HUES48 (cell line): ENCODE measurements around the gene SOX6.

Experiments used
- H3K27ac ChIP-seq: one replicate; pipeline ENCODE4 v1.7.0; 2013; ENCODE audit warnings: low read depth, low read length, inconsistent platforms
- H3K27me3 ChIP-seq: 2 replicates; pipeline ENCODE4 v1.6.1; 2013; ENCODE audit warnings: mild to moderate bottlenecking, low read length; ENCODE audit not compliant: control insufficient read depth, insufficient read depth
- H3K36me3 ChIP-seq: 2 replicates; pipeline ENCODE4 v1.6.1; 2013; ENCODE audit warnings: low read length; ENCODE audit not compliant: control insufficient read depth, insufficient read depth
- H3K4me1 ChIP-seq: 2 replicates; pipeline ENCODE4 v1.6.1; 2013; ENCODE audit warnings: mild to moderate bottlenecking, low read length; ENCODE audit not compliant: control insufficient read depth, insufficient read depth
- H3K4me3 ChIP-seq: 2 replicates; pipeline ENCODE4 v1.5.1; 2013; ENCODE audit warnings: mild to moderate bottlenecking, low read depth, low read length
- H3K9ac ChIP-seq: 2 replicates; pipeline ENCODE4 v1.6.1; 2013; ENCODE audit warnings: mild to moderate bottlenecking, low read depth, low read length, moderate library complexity
- H3K9me3 ChIP-seq: 2 replicates; pipeline ENCODE4 v1.6.1; 2013; ENCODE audit warnings: low read length; ENCODE audit not compliant: control insufficient read depth, insufficient read depth

SOX6 gene

GRCh38 chr11:16293204-16293681 lies 63.1 kb downstream of the SOX6 start:
- Histone ChIP-seq H3K9ac (no peak overlapping the region), H3K4me1 (no peaks in the 10 kb centered on the region), H3K9me3 (no peaks in the 10 kb centered on the region), H3K27ac (no peak overlapping the region), H3K27me3 (no peaks in the 10 kb centered on the region), H3K4me3 (no peak overlapping the region), H3K36me3 (no peaks in the 10 kb centered on the region)

DNA sequence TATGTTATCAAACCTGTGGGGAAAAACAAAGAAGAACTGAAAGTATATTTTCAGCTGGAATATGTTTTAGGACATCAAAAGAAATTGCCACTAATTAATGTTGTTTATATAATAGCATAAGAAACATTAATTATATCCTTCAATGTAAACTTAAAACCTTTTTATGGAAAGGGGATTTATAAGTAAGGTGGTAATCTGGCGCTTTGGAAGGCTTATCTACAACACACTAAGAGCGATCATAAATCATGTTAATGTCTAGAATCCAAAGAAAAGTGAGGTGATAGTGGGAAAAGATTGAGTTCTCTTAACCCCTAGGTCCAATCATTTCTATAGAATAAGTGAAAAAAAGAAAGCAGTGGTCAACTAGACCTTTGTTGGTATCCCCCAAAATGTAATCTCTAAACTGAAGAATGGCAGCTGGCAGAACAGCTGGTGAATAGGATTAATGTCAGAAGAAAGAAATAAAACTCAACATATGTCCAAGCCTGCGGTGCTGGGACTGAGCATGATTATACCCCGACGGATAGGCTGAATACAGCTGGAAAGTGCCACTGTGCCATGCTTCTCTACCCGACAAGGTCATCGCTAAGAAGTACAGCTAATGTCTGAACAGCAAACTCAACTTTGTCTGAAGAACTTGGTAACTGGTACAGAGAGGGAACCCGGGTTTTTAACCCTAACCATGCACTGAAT lies 64.0 kb downstream of the SOX6 start:
- Histone ChIP-seq H3K36me3 (no peaks in the 10 kb centered on the region), H3K4me1 (peaks cover 9% of the 10 kb centered on the region), H3K9me3 (no peaks in the 10 kb centered on the region), H3K27ac (no peak overlapping the region), H3K27me3 (no peaks in the 10 kb centered on the region), H3K4me3 (no peak overlapping the region), H3K9ac (no peak overlapping the region)

- H3K36me3 ChIP-seq = no peaks in the 10 kb centered on the region
- H3K4me3 ChIP-seq = no peak overlapping the region
- H3K9me3 ChIP-seq = no peaks in the 10 kb centered on the region
- no peak overlapping the region for H3K27ac ChIP-seq
- H3K4me1 ChIP-seq = peaks cover 11% of the 10 kb centered on the region
- H3K9ac ChIP-seq = no peak overlapping the region
- H3K27me3 ChIP-seq = no peaks in the 10 kb centered on the region
These were observed 64.6 kb downstream of the SOX6 start for GRCh38 chr11:16291729-16292128.

DNA sequence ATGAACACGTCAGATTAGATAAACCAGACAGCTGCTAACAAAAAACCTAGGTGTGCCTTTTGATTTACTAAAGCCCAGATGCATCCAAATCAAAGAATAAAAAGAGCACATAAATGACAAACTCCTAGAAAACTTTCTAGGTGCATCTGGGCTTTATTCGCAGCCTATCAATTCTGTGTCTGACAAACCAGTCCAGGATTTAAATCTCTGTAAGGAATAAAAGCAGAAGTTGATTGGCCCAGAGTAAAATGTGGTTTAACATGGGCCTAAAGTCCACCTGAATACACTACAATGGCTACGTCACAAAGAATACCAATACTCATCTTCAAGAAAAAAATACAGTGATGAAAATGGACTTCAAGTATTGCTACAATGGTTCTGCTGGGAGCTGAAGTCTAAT lies 66.8 kb downstream of the SOX6 start:
- Histone ChIP-seq H3K9me3 (no peaks in the 10 kb centered on the region), H3K27ac (no peak overlapping the region), H3K36me3 (no peaks in the 10 kb centered on the region), H3K4me3 (no peak overlapping the region), H3K27me3 (no peaks in the 10 kb centered on the region), H3K4me1 (peaks cover 11% of the 10 kb centered on the region), H3K9ac (no peak overlapping the region)

DNA sequence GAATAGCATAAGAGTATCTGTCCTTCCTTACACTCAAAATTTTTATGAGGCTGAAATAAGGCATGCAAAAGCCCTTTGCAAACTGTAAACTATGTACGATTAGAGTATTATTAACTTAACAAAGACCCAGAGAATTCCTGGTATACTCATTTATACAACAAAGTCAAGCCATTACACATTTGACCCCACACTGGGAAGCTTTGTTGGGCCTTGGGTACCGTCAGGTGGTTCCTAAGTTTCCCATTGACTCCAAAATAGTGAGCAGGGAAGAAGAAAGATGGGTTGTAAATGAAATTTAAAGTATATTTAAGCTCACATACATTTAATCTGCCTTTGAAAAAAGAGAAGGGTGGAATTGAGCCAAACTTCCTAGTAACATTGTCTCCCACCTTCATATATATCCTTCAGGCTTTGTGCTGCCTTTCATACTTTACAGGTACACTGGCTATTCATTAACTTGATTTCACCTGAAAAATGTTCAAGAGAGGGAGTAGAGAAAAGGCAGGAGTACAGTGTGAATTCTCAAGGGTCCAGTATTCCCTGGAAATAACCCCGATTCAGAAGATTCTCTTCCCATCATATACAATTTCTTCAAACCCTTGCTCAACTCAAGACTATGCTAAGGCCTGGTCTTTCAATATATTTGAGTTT lies 68.6 kb downstream of the SOX6 start:
- no peaks in the 10 kb centered on the region for H3K36me3 ChIP-seq
- no peak overlapping the region; the same call in 1 of the 2 replicates for H3K4me3 ChIP-seq
- peaks cover 11% of the 10 kb centered on the region for H3K4me1 ChIP-seq
- H3K27ac ChIP-seq = no peak overlapping the region
- H3K9ac ChIP-seq = no peak overlapping the region
- no peaks in the 10 kb centered on the region for H3K27me3 ChIP-seq
- no peaks in the 10 kb centered on the region for H3K9me3 ChIP-seq

DNA sequence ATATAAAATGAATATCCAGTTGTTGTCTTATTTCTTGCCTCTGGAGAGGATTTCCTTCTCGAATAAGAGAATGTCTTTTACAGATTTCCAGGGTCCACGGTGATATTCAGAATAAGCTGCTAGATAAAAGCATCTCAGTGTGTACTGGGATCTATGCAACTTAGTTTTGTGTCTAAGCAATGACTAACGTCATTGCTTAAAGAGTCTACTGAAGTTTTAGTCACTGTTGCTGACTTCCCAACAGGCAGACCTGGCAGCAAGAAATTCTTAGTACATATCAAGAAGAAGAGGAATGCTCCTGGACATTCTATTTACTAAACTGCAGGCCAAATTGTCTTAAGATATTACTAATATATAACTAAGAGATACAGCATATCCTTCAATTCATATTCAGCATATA lies 70.3 kb downstream of the SOX6 start:
- Histone ChIP-seq H3K27ac (no peak overlapping the region), H3K4me1 (peaks cover 11% of the 10 kb centered on the region)

DNA sequence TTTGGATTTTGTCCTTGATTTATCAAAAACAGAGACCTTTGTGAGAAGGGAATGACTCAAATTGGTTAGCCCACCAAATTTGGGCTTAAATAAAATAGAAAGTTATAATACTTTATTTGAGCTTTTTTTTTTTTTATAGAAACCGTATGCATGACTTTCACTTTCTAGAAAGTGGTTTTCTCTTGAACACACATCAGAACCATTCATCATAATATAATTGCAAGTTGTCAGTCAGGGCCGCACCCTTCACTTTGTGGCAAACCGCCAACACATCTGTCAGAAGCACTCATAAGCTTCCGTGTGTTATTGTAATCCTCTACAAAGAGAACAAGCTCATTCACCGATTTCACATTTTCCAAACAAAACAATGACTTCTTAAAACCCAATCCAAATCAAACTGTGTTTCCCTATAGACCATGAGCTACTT lies 76.1 kb downstream of the SOX6 start:
- Histone ChIP-seq H3K4me3 (no peak overlapping the region), H3K4me1 (peaks cover 9% of the 10 kb centered on the region; the same call in 1 of the 2 replicates), H3K9me3 (no peaks in the 10 kb centered on the region), H3K27ac (no peak overlapping the region), H3K27me3 (no peaks in the 10 kb centered on the region), H3K36me3 (no peaks in the 10 kb centered on the region), H3K9ac (no peak overlapping the region)

More for the DNA sequence above, 70.3 kb downstream of the SOX6 start:
- Histone ChIP-seq H3K9me3 (no peaks in the 10 kb centered on the region), H3K9ac (no peak overlapping the region), H3K36me3 (no peaks in the 10 kb centered on the region), H3K27me3 (no peaks in the 10 kb centered on the region), H3K4me3 (no peak overlapping the region)

- H3K9me3 ChIP-seq = no peaks in the 10 kb centered on the region
- H3K4me1 ChIP-seq = peaks cover 9% of the 10 kb centered on the region; the same call in 1 of the 2 replicates
- no peaks in the 10 kb centered on the region for H3K27me3 ChIP-seq
- no peaks in the 10 kb centered on the region for H3K36me3 ChIP-seq
- no peak overlapping the region for H3K9ac ChIP-seq
- H3K4me3 ChIP-seq = no peak overlapping the region
- no peak overlapping the region for H3K27ac ChIP-seq
These were observed 76.8 kb downstream of the SOX6 start for GRCh38 chr11:16279524-16279923.

GRCh38 chr11:16278979-16279378 lies 77.4 kb downstream of the SOX6 start:
- Histone ChIP-seq H3K9me3 (no peaks in the 10 kb centered on the region), H3K4me1 (peaks cover 9% of the 10 kb centered on the region; the same call in 1 of the 2 replicates), H3K9ac (no peak overlapping the region), H3K36me3 (no peaks in the 10 kb centered on the region), H3K27me3 (no peaks in the 10 kb centered on the region), H3K4me3 (no peak overlapping the region), H3K27ac (no peak overlapping the region)

DNA sequence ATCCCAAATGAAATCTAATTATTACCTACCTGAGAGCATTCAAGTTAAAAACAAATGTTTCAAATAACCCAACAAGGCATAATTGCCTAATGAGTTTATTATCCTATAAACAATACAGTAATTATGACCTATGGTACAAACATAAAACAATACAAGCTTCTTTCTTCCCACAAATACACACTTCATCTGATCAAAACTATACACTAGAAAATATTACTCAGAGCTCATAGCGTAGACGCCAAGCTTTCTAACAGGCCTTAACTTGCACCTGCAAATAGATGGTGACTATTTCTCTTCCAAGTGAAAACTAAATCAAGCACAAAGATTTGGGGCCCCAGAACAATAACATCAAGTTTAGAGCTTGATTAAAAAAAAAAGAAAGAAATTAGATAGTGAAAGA lies 78.1 kb downstream of the SOX6 start:
- Histone ChIP-seq H3K9me3 (no peaks in the 10 kb centered on the region), H3K4me3 (no peak overlapping the region), H3K4me1 (peaks cover 9% of the 10 kb centered on the region; the same call in 1 of the 2 replicates), H3K9ac (no peak overlapping the region), H3K27ac (no peak overlapping the region), H3K27me3 (no peaks in the 10 kb centered on the region), H3K36me3 (no peaks in the 10 kb centered on the region)

- Histone ChIP-seq H3K4me1 (peaks cover 9% of the 10 kb centered on the region; the same call in 1 of the 2 replicates), H3K27me3 (no peaks in the 10 kb centered on the region), H3K9me3 (no peaks in the 10 kb centered on the region), H3K4me3 (no peak overlapping the region), H3K9ac (no peak overlapping the region), H3K27ac (no peak overlapping the region), H3K36me3 (no peaks in the 10 kb centered on the region)
These were observed 80.1 kb downstream of the SOX6 start for GRCh38 chr11:16276251-16276650.
